Ovary (tissue), 9 donors: ENCODE results near the gene GNRH2. TPM values are rescaled to one million over a fixed set of nuclear protein-coding genes. Genes with fewer than 3 reads are reported as not detected.

Experiments
- DNase-seq, 5 donors: peaks; one replicate each; pipeline ENCODE4 v3.0.0-alpha.2; 2019 to 2020
- H3K27ac ChIP-seq, 2 donors: fragments of 200-600 bp; one replicate each; pipeline versions ENCODE4 v1.5.1 to v1.8.0; 2019 to 2022
- H3K27me3 ChIP-seq: fragments of 200-600 bp; one replicate; pipeline ENCODE4 v1.8.0; 2022
- H3K36me3 ChIP-seq: fragments of 200-600 bp; sonication (generic); one replicate; pipeline ENCODE4 v1.5.1; 2019
- H3K4me1 ChIP-seq: one replicate; pipeline ENCODE4 v1.8.1; 2013; ENCODE audit warnings: mild to moderate bottlenecking, moderate library complexity; ENCODE audit not compliant: insufficient read depth
- H3K4me3 ChIP-seq: fragments of 200-600 bp; sonication (generic); one replicate; pipeline ENCODE4 v1.5.1; 2017
- H3K9me3 ChIP-seq, 2 donors: fragments of 200-600 bp in 1 of 2; sonication (generic) in 1 of 2; one replicate each; pipeline versions ENCODE4 v1.5.1 to v1.8.1; 2013 to 2019; ENCODE audit warnings: mild to moderate bottlenecking in 1 of 2, moderate library complexity in 1 of 2
- CTCF ChIP-seq, 3 donors: fragments of 450-650 bp in 2 of 3; fragments of 200-600 bp in 1 of 3; IDR thresholded peaks; one replicate each; pipeline versions ENCODE4 v1.5.1 to v1.8.0; 2016 to 2022; ENCODE audit warnings: antibody characterized with exemption in 3 of 3, mild to moderate bottlenecking in 1 of 3
- EP300 ChIP-seq: sonication (generic); formaldehyde crosslinking; IDR thresholded peaks from one replicate; pipeline ENCODE4 v1.6.1; 2017; ENCODE audit warnings: antibody characterized with exemption
- POLR2A ChIP-seq: fragments of 450-650 bp; IDR thresholded peaks from one replicate; pipeline ENCODE4 v1.6.1; 2017; ENCODE audit warnings: antibody characterized with exemption, mild to moderate bottlenecking, moderate library complexity
- WGBS, 3 donors: extraction: QIAGEN DNeasy Blood & Tissue Kit in 1 of 3; methylation state at CpG; one replicate each; pipeline versions ENCODE4 v1.1.5 to v1.1.7; 2013 to 2017; 5-methylcytosine and 5-hydroxymethylcytosine counted together
- intact Hi-C, 4 donors: fragments of 100-400 bp; cut with DNase I; formaldehyde crosslinking; loops; one replicate each; pipeline versions ENCODE4 v1.11.0 to v1.15.1; 2022 to 2023
- polyA plus RNA-seq, 2 donors: library from polyadenylated mRNA; stranded (reverse); fragments of 200-250 nt in 1 of 2; fragments of 350-450 nt in 1 of 2; fragmentation: Illumina TruSeq in 1 of 2; extraction: RNeasy Lipid Tissue Mini Kit (QIAGEN cat#74804) in 1 of 2; gene quantifications; one replicate each; pipeline ENCODE4 v1.2.3, GENCODE V29; 2013 to 2014
- total RNA-seq, 7 donors: library from RNA; depleted of rRNA in 2 of 7; stranded (reverse); fragments of >200 nt in 2 of 7; fragmentation: NEBNext Ultra II Directional in 3 of 7; extraction: Animal tissue kit (Norgen Biotek cat#: 25700) in 3 of 7; gene quantifications; one replicate each; pipeline versions ENCODE4 v1.1.0 to v1.2.4, GENCODE V29; 2016 to 2023
- donor health status: DM: no; HTN: no; CAD: no; lungs with moderate emphysema.
- donor health status: DM: no; HTN: no; CAD: no.
- donor health status: Bipolar disorder and iron deficiency.
- donor health status: DM: yes; HTN: yes; CAD: no.
- donor health status: DM: no; HTN: no; CAD: no.
- donor health status: DM: yes; HTN: yes; CAD: no.

Gene GNRH2
- total and polyA plus RNA-seq, 9 donors: 0.73 to 2.2 (median 0.97) TPM; not detected in 3

DNA sequence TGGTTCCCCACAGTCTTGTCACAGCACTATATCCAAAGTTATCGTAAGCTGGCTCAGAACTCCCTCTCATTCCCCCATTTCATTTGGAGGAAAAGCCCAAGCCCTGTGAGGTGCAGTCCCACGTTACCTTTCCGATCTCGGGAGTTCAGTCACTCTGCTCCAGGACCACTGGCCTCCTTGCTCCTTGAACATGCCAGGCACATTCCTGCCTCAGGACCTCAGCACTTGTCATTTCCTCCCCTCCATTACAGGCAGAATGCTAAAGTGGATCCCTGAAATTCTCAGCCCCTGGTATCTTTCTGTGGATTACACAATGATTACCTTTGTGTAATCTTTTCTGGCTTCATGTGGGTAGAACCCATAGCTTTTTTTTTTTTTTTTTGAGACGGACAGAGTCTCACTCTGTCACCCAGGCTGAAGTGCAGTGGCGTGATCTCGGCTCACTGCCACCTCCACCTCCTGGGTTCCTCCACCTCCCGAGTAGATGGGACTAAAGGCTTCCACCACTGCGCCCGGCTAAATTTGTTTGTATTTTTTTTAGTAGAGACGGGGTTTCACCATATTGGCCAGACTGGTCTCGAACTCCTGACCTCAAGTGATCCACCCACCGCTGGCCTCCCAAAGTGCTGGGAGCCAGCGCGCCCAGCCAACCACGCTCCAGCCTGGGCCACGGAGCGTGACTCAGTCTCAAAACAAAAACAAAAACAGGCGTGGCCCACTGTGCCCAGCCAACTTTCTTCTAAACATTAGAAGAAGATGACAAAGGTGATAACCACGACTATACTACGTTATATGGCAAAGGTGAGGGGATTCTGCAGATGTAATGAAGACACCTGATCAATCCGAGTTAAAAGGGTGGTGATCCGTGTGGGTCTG lies 24.0 kb downstream of the GNRH2 start:
- H3K4me3 ChIP-seq: no peak overlapping the region
- no peaks in the 10 kb centered on the region for H3K9me3 ChIP-seq
- no peaks in the 10 kb centered on the region for H3K36me3 ChIP-seq
- no peaks in the 10 kb centered on the region for H3K4me1 ChIP-seq
- TF ChIP-seq EP300 (no peak), CTCF (IDR thresholded peaks at IDR 0.05) (no peak), POLR2A (no peak)
- 65 to 84% (median 77%) methylated on average over 23 of the region's 23 CpGs for WGBS, 3 donors
- intact Hi-C loops: no loop called here
- no peak for DNase-seq
- no peaks in the 10 kb centered on the region for H3K27me3 ChIP-seq
- no peak overlapping the region for H3K27ac ChIP-seq

GRCh38 chr20:3068075-3068474 lies 24.7 kb downstream of the GNRH2 start:
- no peak for DNase-seq
- WGBS, 3 donors: 54 to 71% (median 68%) methylated on average over 8 of the region's 8 CpGs
- Histone ChIP-seq H3K36me3 (no peaks in the 10 kb centered on the region), H3K9me3 (no peaks in the 10 kb centered on the region), H3K4me3 (no peak overlapping the region), H3K4me1 (no peaks in the 10 kb centered on the region), H3K27me3 (no peaks in the 10 kb centered on the region), H3K27ac (no peak overlapping the region)
- intact Hi-C loops: no loop called here
- TF ChIP-seq POLR2A: no peak
- TF ChIP-seq CTCF (IDR thresholded peaks at IDR 0.05): no peak

DNA sequence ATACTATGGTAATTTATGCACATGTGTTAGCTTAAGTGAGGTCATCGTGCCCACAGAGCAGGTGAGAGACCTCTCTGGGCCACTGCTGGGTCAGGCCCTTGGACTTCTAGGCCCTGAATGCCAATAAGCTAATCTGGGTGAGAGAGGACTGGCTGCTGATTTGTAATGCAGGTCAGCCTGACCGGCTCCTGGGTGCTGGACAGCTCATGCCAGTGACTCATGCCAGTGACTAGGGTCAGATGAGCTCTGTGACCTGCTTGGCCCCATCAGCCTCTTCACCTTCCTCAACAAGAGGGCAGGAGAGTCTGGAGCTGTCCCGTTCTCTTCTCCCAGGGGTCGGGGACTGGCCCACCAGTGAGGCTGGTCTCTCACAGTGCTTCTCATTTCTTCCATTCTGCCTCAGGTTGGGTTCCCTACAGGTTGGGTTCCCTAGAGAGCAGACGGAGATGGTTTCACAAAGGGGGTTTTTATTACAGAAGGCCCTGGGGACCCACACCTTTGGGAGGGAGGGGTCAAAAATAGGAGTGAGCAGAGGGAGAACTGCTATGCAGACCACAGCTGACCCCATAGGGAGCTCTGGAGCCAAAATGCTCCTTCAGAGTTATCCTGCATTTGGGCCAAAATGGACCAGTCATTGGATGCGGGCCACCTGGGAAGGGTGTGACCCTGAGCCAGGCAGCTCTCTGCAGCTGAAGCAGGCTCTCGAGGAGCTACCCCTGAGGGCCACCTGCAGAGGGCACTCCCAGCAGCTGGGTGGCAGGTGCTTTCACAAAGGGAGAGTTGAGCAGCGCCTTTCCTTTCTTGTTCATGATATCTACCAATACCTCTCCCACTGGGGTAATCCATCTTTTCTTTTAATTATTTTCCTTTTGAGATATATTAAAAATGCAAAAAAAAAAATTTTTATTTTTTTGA lies 25.8 kb downstream of the GNRH2 start:
- Histone ChIP-seq H3K4me1 (no peaks in the 10 kb centered on the region), H3K9me3 (no peaks in the 10 kb centered on the region), H3K27ac (no peak overlapping the region), H3K4me3 (no peak overlapping the region), H3K36me3 (no peaks in the 10 kb centered on the region), H3K27me3 (no peaks in the 10 kb centered on the region)
- 79 to 86% (median 86%) methylated on average over 8 of the region's 8 CpGs for WGBS, 3 donors
- intact Hi-C loops: no loop called here
- no peak for TF ChIP-seq EP300
- TF ChIP-seq CTCF (IDR thresholded peaks at IDR 0.05): no peak
- TF ChIP-seq POLR2A: no peak
- no peak for DNase-seq

DNA sequence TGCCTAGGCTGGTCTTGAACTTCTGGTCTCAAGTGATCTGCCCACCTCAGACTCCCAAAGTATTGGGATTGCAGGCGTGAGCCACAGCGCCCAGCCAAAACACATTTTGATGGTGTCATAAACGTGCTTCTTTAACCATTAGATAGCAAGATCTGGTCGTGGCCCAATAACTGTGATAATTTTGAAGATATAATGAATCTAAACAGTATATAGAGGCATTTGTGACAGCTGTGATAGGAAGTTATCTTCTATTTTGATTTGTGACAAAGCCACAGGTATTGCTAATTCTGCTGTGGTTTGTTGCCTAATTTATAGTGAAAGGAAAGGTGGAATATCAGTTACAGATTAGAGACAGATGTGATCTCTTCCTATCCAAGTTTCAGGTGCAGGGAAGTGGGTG lies 27.3 kb downstream of the GNRH2 start:
- Histone ChIP-seq H3K4me1 (no peaks in the 10 kb centered on the region), H3K27me3 (no peaks in the 10 kb centered on the region), H3K4me3 (no peak overlapping the region), H3K36me3 (no peaks in the 10 kb centered on the region), H3K9me3 (no peaks in the 10 kb centered on the region), H3K27ac (no peak overlapping the region)
- no peak for DNase-seq
- WGBS, 3 donors: 83 to 87% (median 84%) methylated on average over 4 of the region's 4 CpGs
- TF ChIP-seq POLR2A (no peak), CTCF (IDR thresholded peaks at IDR 0.05) (no peak)
- intact Hi-C loops: no loop called here
